ENCODE results near the gene PSMC3IP.

Gene PSMC3IP

GRCh38 chr17:42536372-42537155 lies 41.0 kb downstream of the PSMC3IP start (continued):
- TF ChIP-seq ZNF18 (tag by site-specific recombination; IDR thresholded peaks at IDR 0.05) (0 out of 2 replicates have a peak, but pooled peaks have one; percentile 36), ZEB2 (tag by site-specific recombination; IDR thresholded peaks at IDR 0.05) (peak; percentile 88), ZNF223 (tag by site-specific recombination; IDR thresholded peaks at IDR 0.05) (no peak), ZNF341 (tag by site-specific recombination; IDR thresholded peaks at IDR 0.05; ENCODE audit: low read depth) (peak; percentile 78), ZNF221 (tag by site-specific recombination; IDR thresholded peaks at IDR 0.05; ENCODE audit: borderline replicate concordance) (no peak), YY1 (tag by site-specific recombination; IDR thresholded peaks at IDR 0.05) (no peak), ZNF664 (tag by site-specific recombination; IDR thresholded peaks at IDR 0.05) (no peak), ZNF514 (tag by site-specific recombination; IDR thresholded peaks at IDR 0.05) (no peak), BCL11A (tag by site-specific recombination; IDR thresholded peaks at IDR 0.05; ENCODE audit: low read depth) (no peak), AEBP2 (tag by site-specific recombination; IDR thresholded peaks at IDR 0.05; ENCODE audit: borderline replicate concordance) (no peak), SP3 (tag by site-specific recombination; IDR thresholded peaks at IDR 0.05) (peak; percentile 62), REPIN1 (tag by site-specific recombination; IDR thresholded peaks at IDR 0.05; ENCODE audit: low read depth) (no peak), ZNF561 (tag by site-specific recombination; IDR thresholded peaks at IDR 0.05; ENCODE audit: borderline replicate concordance) (0 out of 2 replicates have a peak, but pooled peaks have one; percentile 36), ZNF704 (tag by site-specific recombination; IDR thresholded peaks at IDR 0.05) (no peak), ZNF132 (tag by site-specific recombination; IDR thresholded peaks at IDR 0.05; ENCODE audit: borderline replicate concordance) (no peak), HIC1 (tag by site-specific recombination; IDR thresholded peaks at IDR 0.05) (peak; percentile 81), CTCF (tag by site-specific recombination; IDR thresholded peaks at IDR 0.05) (no peak; the same call in 1 of the 2 replicates), ZNF658 (tag by site-specific recombination; IDR thresholded peaks at IDR 0.05) (no peak)
- TF ChIP-seq, protein P1, sequence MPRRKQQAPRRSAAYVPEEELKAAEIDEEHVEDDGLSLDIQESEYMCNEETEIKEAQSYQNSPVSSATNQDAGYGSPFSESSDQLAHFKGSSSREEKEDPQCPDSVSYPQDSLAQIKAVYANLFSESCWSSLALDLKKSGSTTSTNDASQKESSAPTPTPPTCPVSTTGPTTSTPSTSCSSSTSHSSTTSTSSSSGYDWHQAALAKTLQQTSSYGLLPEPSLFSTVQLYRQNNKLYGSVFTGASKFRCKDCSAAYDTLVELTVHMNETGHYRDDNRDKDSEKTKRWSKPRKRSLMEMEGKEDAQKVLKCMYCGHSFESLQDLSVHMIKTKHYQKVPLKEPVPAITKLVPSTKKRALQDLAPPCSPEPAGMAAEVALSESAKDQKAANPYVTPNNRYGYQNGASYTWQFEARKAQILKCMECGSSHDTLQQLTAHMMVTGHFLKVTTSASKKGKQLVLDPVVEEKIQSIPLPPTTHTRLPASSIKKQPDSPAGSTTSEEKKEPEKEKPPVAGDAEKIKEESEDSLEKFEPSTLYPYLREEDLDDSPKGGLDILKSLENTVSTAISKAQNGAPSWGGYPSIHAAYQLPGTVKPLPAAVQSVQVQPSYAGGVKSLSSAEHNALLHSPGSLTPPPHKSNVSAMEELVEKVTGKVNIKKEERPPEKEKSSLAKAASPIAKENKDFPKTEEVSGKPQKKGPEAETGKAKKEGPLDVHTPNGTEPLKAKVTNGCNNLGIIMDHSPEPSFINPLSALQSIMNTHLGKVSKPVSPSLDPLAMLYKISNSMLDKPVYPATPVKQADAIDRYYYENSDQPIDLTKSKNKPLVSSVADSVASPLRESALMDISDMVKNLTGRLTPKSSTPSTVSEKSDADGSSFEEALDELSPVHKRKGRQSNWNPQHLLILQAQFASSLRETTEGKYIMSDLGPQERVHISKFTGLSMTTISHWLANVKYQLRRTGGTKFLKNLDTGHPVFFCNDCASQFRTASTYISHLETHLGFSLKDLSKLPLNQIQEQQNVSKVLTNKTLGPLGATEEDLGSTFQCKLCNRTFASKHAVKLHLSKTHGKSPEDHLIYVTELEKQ (tag by site-specific recombination; IDR thresholded peaks at IDR 0.05; ENCODE audit: borderline replicate concordance) = no peak
- TF ChIP-seq, protein P2, sequence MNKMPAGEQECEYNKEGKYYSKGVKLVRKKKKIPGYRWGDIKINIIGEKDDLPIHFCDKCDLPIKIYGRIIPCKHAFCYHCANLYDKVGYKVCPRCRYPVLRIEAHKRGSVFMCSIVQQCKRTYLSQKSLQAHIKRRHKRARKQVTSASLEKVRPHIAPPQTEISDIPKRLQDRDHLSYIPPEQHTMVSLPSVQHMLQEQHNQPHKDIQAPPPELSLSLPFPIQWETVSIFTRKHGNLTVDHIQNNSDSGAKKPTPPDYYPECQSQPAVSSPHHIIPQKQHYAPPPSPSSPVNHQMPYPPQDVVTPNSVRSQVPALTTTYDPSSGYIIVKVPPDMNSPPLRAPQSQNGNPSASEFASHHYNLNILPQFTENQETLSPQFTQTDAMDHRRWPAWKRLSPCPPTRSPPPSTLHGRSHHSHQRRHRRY (tag by site-specific recombination; IDR thresholded peaks at IDR 0.05) = no peak
- TF ChIP-seq, protein P3, sequence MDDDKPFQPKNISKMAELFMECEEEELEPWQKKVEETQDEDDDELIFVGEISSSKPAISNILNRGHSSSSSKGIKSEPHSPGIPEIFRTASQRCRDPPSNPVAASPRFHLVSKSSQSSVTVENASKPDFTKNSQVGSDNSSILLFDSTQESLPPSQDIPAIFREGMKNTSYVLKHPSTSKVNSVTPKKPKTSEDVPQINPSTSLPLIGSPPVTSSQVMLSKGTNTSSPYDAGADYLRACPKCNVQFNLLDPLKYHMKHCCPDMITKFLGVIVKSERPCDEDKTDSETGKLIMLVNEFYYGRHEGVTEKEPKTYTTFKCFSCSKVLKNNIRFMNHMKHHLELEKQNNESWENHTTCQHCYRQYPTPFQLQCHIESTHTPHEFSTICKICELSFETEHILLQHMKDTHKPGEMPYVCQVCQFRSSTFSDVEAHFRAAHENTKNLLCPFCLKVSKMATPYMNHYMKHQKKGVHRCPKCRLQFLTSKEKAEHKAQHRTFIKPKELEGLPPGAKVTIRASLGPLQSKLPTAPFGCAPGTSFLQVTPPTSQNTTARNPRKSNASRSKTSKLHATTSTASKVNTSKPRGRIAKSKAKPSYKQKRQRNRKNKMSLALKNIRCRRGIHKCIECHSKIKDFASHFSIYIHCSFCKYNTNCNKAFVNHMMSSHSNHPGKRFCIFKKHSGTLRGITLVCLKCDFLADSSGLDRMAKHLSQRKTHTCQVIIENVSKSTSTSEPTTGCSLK (tag by site-specific recombination; IDR thresholded peaks at IDR 0.05) = no peak
